Trophoblast cell (in vitro differentiated cells and primary cell): ENCODE measurements around the gene NEK1.
A peak's percentile ranks its signal among the peaks of the same experiment; 100 is the strongest.
"Not testable (repeated sequence)": the region's sequence is repeated elsewhere in the genome, so short reads cannot be mapped to it uniquely, and the experiment has no call there.

Experiments used
- DNase-seq, 2 donors: peaks; one replicate each; pipeline ENCODE4 v3.0.0-alpha.2; 2016
- H2AFZ ChIP-seq: 2 replicates; pipeline ENCODE4 v1.6.1; 2013; ENCODE audit warnings: low read length, moderate library complexity, mild to moderate bottlenecking; ENCODE audit not compliant: insufficient read depth, poor library complexity
- H2AK5ac ChIP-seq: 2 replicates; pipeline ENCODE4 v1.6.1; 2013; ENCODE audit warnings: mild to moderate bottlenecking, low read length
- H2BK120ac ChIP-seq: 2 replicates; pipeline ENCODE4 v1.6.1; 2013; ENCODE audit warnings: low read length, mild to moderate bottlenecking, moderate library complexity; ENCODE audit not compliant: insufficient read depth, poor library complexity
- H2BK12ac ChIP-seq: 2 replicates; pipeline ENCODE4 v1.6.1; 2013; ENCODE audit warnings: mild to moderate bottlenecking, low read length, moderate library complexity
- H2BK5ac ChIP-seq: 2 replicates; pipeline ENCODE4 v1.6.1; 2013; ENCODE audit warnings: low read length, low read depth, moderate library complexity, mild to moderate bottlenecking; ENCODE audit not compliant: poor library complexity
- H3K14ac ChIP-seq: 2 replicates; pipeline ENCODE4 v1.6.1; 2013; ENCODE audit warnings: mild to moderate bottlenecking, low read length
- H3K18ac ChIP-seq: 2 replicates; pipeline ENCODE4 v1.6.1; 2013; ENCODE audit warnings: mild to moderate bottlenecking, low read length
- H3K23ac ChIP-seq: 2 replicates; pipeline ENCODE4 v1.6.1; 2013; ENCODE audit warnings: low read length
- H3K27ac ChIP-seq: 2 replicates; pipeline ENCODE4 v1.5.1; 2013; ENCODE audit warnings: low read depth, mild to moderate bottlenecking, inconsistent platforms, low read length, moderate library complexity
- H3K27me3 ChIP-seq: 2 replicates; pipeline ENCODE4 v1.6.1; 2013; ENCODE audit warnings: inconsistent platforms, mild to moderate bottlenecking, low read length, moderate library complexity; ENCODE audit not compliant: insufficient read depth
- H3K36me3 ChIP-seq, 2 experiments: 1 replicate in 1 of 2; 2 replicates in 1 of 2; pipeline ENCODE4 v1.6.1; 2013; ENCODE audit warnings: low read length in 2 of 2, mild to moderate bottlenecking in 2 of 2, moderate library complexity in 1 of 2; ENCODE audit not compliant: insufficient read depth in 2 of 2, control insufficient read depth in 1 of 2
- H3K4ac ChIP-seq: 2 replicates; pipeline ENCODE4 v1.6.1; 2013; ENCODE audit warnings: low read depth, mild to moderate bottlenecking, low read length, moderate library complexity
- H3K4me1 ChIP-seq, 2 experiments: 1 replicate in 1 of 2; 2 replicates in 1 of 2; pipeline ENCODE4 v1.6.1; 2013; ENCODE audit warnings: low read length in 2 of 2, mild to moderate bottlenecking in 2 of 2, moderate library complexity in 1 of 2; ENCODE audit not compliant: insufficient read depth in 2 of 2, control insufficient read depth in 1 of 2
- H3K4me2 ChIP-seq: 2 replicates; pipeline ENCODE4 v1.6.1; 2013; ENCODE audit warnings: inconsistent platforms, mild to moderate bottlenecking, low read length, moderate library complexity
- H3K4me3 ChIP-seq: 2 replicates; pipeline ENCODE4 v1.5.1; 2013; ENCODE audit warnings: mild to moderate bottlenecking, low read depth, low read length, inconsistent platforms
- H3K79me1 ChIP-seq: one replicate; pipeline ENCODE4 v1.6.1; 2013; ENCODE audit warnings: low read length
- H3K79me2 ChIP-seq: 2 replicates; pipeline ENCODE4 v1.6.1; 2013; ENCODE audit warnings: low read length, mild to moderate bottlenecking; ENCODE audit not compliant: control insufficient read depth, insufficient read depth, poor library complexity
- H3K9ac ChIP-seq: 2 replicates; pipeline ENCODE4 v1.6.1; 2013; ENCODE audit warnings: mild to moderate bottlenecking, low read length
- H3K9me3 ChIP-seq: 2 replicates; pipeline ENCODE4 v1.6.1; 2013; ENCODE audit warnings: low read depth, mild to moderate bottlenecking, control low read depth, inconsistent platforms, low read length; ENCODE audit not compliant: insufficient read depth
- H4K12ac ChIP-seq: 2 replicates; pipeline ENCODE4 v1.6.1; 2013; ENCODE audit warnings: low read depth, mild to moderate bottlenecking, low read length, moderate library complexity
- H4K8ac ChIP-seq: 2 replicates; pipeline ENCODE4 v1.6.1; 2013; ENCODE audit warnings: low read depth, mild to moderate bottlenecking, low read length, moderate library complexity
- H4K91ac ChIP-seq: one replicate; pipeline ENCODE4 v1.6.1; 2013; ENCODE audit warnings: low read depth, mild to moderate bottlenecking, low read length, moderate library complexity
- WGBS: extraction: QIAGEN DNeasy Blood & Tissue Kit; methylation state at CpG from one replicate; pipeline ENCODE4 v1.1.7; 2013; ENCODE audit warnings: missing lambda C conversion rate; ENCODE audit not compliant: insufficient read length, insufficient coverage; ENCODE audit errors: extremely low coverage; 5-methylcytosine and 5-hydroxymethylcytosine counted together

The NEK1 gene

DNA sequence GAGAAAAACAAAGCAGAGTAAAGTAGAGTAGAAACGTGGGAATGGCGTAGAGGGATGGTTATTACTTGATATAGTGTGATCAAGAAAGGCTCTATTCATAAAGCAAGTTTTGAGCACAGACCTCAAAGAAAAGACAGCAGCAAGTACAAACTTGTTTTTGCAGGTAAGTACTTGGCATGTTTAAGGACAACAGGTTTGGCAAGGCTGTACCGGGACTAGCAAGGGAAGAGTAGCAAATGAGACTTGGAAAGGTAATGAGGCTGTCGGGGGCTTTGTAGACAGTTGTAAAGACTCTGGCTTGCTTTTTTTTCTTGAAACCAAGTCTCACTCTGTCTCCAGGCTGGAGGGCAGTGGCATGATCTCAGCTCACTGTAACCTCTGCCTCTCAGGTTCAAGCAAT is 40.9 kb downstream of the NEK1 start:
- H3K4ac ChIP-seq = no peak overlapping the region

DNA sequence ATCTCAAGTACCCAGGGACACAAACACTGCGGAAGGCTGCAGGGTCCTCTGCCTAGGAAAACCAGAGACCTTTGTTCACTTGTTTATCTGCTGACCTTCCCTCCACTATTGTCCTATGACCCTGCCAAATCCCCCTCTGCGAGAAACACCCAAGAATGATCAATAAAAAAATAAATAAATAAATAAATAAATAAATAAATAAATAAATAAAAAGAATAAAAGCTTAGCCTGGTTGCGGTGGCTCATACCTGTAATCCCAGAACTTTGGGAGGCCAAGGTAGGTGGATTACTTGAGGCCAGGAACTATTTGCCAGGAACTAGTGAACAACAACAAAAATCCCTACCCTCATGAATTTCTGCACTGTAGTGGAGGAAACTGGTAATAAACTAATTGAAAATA is 41.4 kb downstream of the NEK1 start:
- DNase-seq = peak in 1 of 2 donors; percentile 8
- not testable (repeated sequence) for H2BK12ac ChIP-seq, H4K8ac ChIP-seq, H3K4me1 ChIP-seq, H3K27me3 ChIP-seq, H2BK5ac ChIP-seq, H4K12ac ChIP-seq, H3K23ac ChIP-seq, H3K14ac ChIP-seq, H3K36me3 ChIP-seq, H3K9me3 ChIP-seq, H3K4ac ChIP-seq, H2BK120ac ChIP-seq, H2AFZ ChIP-seq, H3K79me1 ChIP-seq, H3K9ac ChIP-seq, H4K91ac ChIP-seq, H3K4me2 ChIP-seq, H3K18ac ChIP-seq, H3K4me3 ChIP-seq, H3K79me2 ChIP-seq, H2AK5ac ChIP-seq
- H3K27ac ChIP-seq = peak overlapping the region; percentile 41
- no CpG with 5 or more reads among the region's 3 CpGs for WGBS

More for the DNA sequence above, 40.9 kb downstream of the NEK1 start:
- Histone ChIP-seq H3K27me3 (no peaks in the 10 kb centered on the region), H3K36me3 (peaks cover 2 to 4% of the 10 kb centered on the region in 2 experiments), H3K14ac (no peak overlapping the region), H2BK120ac (no peak overlapping the region), H2AFZ (no peak overlapping the region), H4K12ac (no peak overlapping the region), H3K9me3 (no peaks in the 10 kb centered on the region), H2BK5ac (no peak overlapping the region), H3K4me3 (no peak overlapping the region), H3K4me2 (no peak overlapping the region), H2BK12ac (no peak overlapping the region), H3K27ac (peak overlapping the region; percentile 41), H3K79me2 (no peaks in the 10 kb centered on the region), H2AK5ac (no peak overlapping the region), H3K23ac (no peak overlapping the region), H4K8ac (no peak overlapping the region), H3K9ac (no peak overlapping the region), H3K18ac (no peak overlapping the region), H4K91ac (no peak overlapping the region), H3K4me1 (peaks cover 0 to 2% of the 10 kb centered on the region in 2 experiments), H3K79me1 (no peaks in the 10 kb centered on the region)
- DNase-seq = peak; percentile 39 to 48
- 100% methylated on average over 2 of the region's 4 CpGs for WGBS

- H3K4ac ChIP-seq, H3K14ac ChIP-seq, H2BK120ac ChIP-seq, H4K91ac ChIP-seq, H3K36me3 ChIP-seq, H2BK12ac ChIP-seq, H3K18ac ChIP-seq, H3K23ac ChIP-seq, H2BK5ac ChIP-seq, DNase-seq, H4K12ac ChIP-seq, H2AK5ac ChIP-seq, H3K4me3 ChIP-seq, H3K27ac ChIP-seq, H3K27me3 ChIP-seq, H3K9ac ChIP-seq, H3K79me2 ChIP-seq, H3K4me2 ChIP-seq, H3K79me1 ChIP-seq, H3K9me3 ChIP-seq, H2AFZ ChIP-seq, H3K4me1 ChIP-seq, H4K8ac ChIP-seq: not testable (repeated sequence)
- WGBS = no CpG with 5 or more reads among the region's 26 CpGs
Measured at GRCh38 chr4:169570266-169570665, 42.1 kb downstream of the NEK1 start.

- WGBS = no CpG with 5 or more reads among the region's 3 CpGs
- H2BK12ac ChIP-seq, H2AFZ ChIP-seq, H2BK120ac ChIP-seq, H3K9me3 ChIP-seq, H3K4ac ChIP-seq, H4K91ac ChIP-seq, H3K14ac ChIP-seq, H3K9ac ChIP-seq, H2AK5ac ChIP-seq, H4K12ac ChIP-seq, H2BK5ac ChIP-seq, H3K23ac ChIP-seq, H3K18ac ChIP-seq, H3K27ac ChIP-seq, H3K79me1 ChIP-seq, H3K4me2 ChIP-seq, H4K8ac ChIP-seq, H3K36me3 ChIP-seq, DNase-seq, H3K4me1 ChIP-seq, H3K4me3 ChIP-seq, H3K79me2 ChIP-seq, H3K27me3 ChIP-seq: not testable (repeated sequence)
Measured at GRCh38 chr4:169569188-169569587, 43.2 kb downstream of the NEK1 start.
